Hematopoietic multipotent progenitor cell treated with erythropoietin and hydrocortisone succinate and interleukin-3 and kit ligand, for 8 days (in vitro differentiated cells): ENCODE measurements around the gene C1orf50.
"Not testable (repeated sequence)": the region's sequence is repeated elsewhere in the genome, so short reads cannot be mapped to it uniquely, and the experiment has no call there.

Source experiments
- DNase-seq: peaks from one replicate; pipeline ENCODE4 v3.0.0-alpha.2; 2015

The C1orf50 gene

GRCh38 chr1:42739753-42740700 lies 27.0 kb upstream of the C1orf50 start, which contains the start of gene CLDN19:
TSS of gene CLDN19 (minus strand) at chr1:42740236. CDS start at chr1:42740063, 173 bp downstream.
- DNase-seq, result no peak

- no peak for DNase-seq
Measured at GRCh38 chr1:42740851-42741580, 26.0 kb upstream of the C1orf50 start.

- no peak for DNase-seq
Measured at GRCh38 chr1:42741706-42742105, 25.3 kb upstream of the C1orf50 start.

- DNase-seq, result no peak
Measured at GRCh38 chr1:42742141-42742540, 24.9 kb upstream of the C1orf50 start.

GRCh38 chr1:42742617-42743316 lies 24.3 kb upstream of the C1orf50 start:
- DNase-seq, result no peak

- DNase-seq, result no peak
Measured at GRCh38 chr1:42743317-42744147, 23.5 kb upstream of the C1orf50 start.

- DNase-seq, result no peak
Measured at GRCh38 chr1:42744148-42744413, 23.0 kb upstream of the C1orf50 start.

GRCh38 chr1:42745851-42746250 lies 21.2 kb upstream of the C1orf50 start:
- DNase-seq, result no peak

- DNase-seq, result no peak
Measured at GRCh38 chr1:42746436-42747105, 20.5 kb upstream of the C1orf50 start.

- DNase-seq, result peak; percentile 33
Measured at GRCh38 chr1:42747125-42747524, 19.9 kb upstream of the C1orf50 start.

- no peak for DNase-seq
Measured at GRCh38 chr1:42748021-42748420, 19.0 kb upstream of the C1orf50 start.

GRCh38 chr1:42748461-42749410 lies 18.3 kb upstream of the C1orf50 start:
- no peak for DNase-seq

- DNase-seq, result no peak
Measured at GRCh38 chr1:42750041-42750440, 17.0 kb upstream of the C1orf50 start.

GRCh38 chr1:42751511-42752070 lies 15.5 kb upstream of the C1orf50 start:
- not testable (repeated sequence) for DNase-seq

- DNase-seq, result no peak
Measured at GRCh38 chr1:42752284-42752683, 14.8 kb upstream of the C1orf50 start.

- DNase-seq, result no peak
Measured at GRCh38 chr1:42753070-42753469, 14.0 kb upstream of the C1orf50 start.

- peak; percentile 85 for DNase-seq
Measured at GRCh38 chr1:42756956-42757891, 9.8 kb upstream of the C1orf50 start.

- DNase-seq, result no peak
Measured at GRCh38 chr1:42757892-42758275, 9.2 kb upstream of the C1orf50 start.

GRCh38 chr1:42758641-42759040 lies 8.4 kb upstream of the C1orf50 start:
- DNase-seq, result no peak
